MCF 10A (cell line): ENCODE results near the gene UTF1. TPM values are rescaled to one million over a fixed set of nuclear protein-coding genes. Genes with fewer than 3 reads are reported as not detected.

Experiments
- BruUV-seq: library from RNA; stranded (reverse); fragments of 400-500 nt; replicated peaks from 2 replicates; lab custom pipeline; 2021; lab: Mats Ljungman, UMichigan
- CTCF ChIA-PET: fragments of 300-600 bp; sonication (Branson Sonifier 250); formaldehyde crosslinking; extraction: SDS; loops from one replicate; lab custom pipeline; 2021; ENCODE audit warnings: antibody characterized with exemption, inconsistent platforms; lab: Yijun Ruan, JAX
- POLR2A ChIA-PET: fragments of 300-600, 350-650 bp; sonication (Branson Sonifier 250); formaldehyde crosslinking; extraction: SDS; loops from one replicate; lab custom pipeline; 2020; ENCODE audit warnings: antibody characterized with exemption, inconsistent platforms; lab: Yijun Ruan, JAX
- DNase-seq: peaks from one replicate; pipeline ENCODE4 v3.0.0-alpha.2; 2018; ENCODE audit not compliant: unreplicated experiment
- H3K27ac Mint-ChIP-seq: one replicate; pipeline ENCODE4 v1.8.0; 2022; ENCODE audit warnings: mild to moderate bottlenecking, low read depth, mixed read lengths; ENCODE audit not compliant: unreplicated experiment
- H3K27me3 Mint-ChIP-seq: one replicate; pipeline ENCODE4 v1.8.0; 2022; ENCODE audit warnings: mixed read lengths; ENCODE audit not compliant: insufficient read depth, unreplicated experiment
- H3K36me3 Mint-ChIP-seq: one replicate; pipeline ENCODE4 v1.8.0; 2022; ENCODE audit warnings: mild to moderate bottlenecking, moderate library complexity, mixed read lengths; ENCODE audit not compliant: insufficient read depth, unreplicated experiment
- H3K4me1 Mint-ChIP-seq: one replicate; pipeline ENCODE4 v1.8.0; 2022; ENCODE audit warnings: mixed read lengths; ENCODE audit not compliant: insufficient read depth, unreplicated experiment
- H3K4me3 Mint-ChIP-seq: one replicate; pipeline ENCODE4 v1.8.0; 2022; ENCODE audit warnings: mild to moderate bottlenecking, moderate library complexity, mixed read lengths; ENCODE audit not compliant: unreplicated experiment
- H3K9me3 Mint-ChIP-seq: one replicate; pipeline ENCODE4 v1.8.0; 2022; ENCODE audit warnings: mixed read lengths; ENCODE audit not compliant: unreplicated experiment
- CTCF ChIP-seq: fragments of 200-600 bp; IDR thresholded peaks from one replicate; pipeline ENCODE4 v1.8.0; 2022; ENCODE audit warnings: antibody characterized with exemption, mild to moderate bottlenecking; ENCODE audit not compliant: unreplicated experiment
- intact Hi-C: fragments of 100-400 bp; cut with micrococcal nuclease; formaldehyde crosslinking; loops from 2 replicates; pipeline ENCODE4 v1.14.1; 2022
- total RNA-seq: library from RNA; stranded (reverse); gene quantifications from 2 replicates; pipeline ENCODE4 v1.2.3, GENCODE V29; 2022

The UTF1 gene
- total RNA-seq, 1 experiment from 2014 or later = not detected

GRCh38 chr10:133182791-133183645 is 47.0 kb upstream of the UTF1 start:
- H3K4me1 Mint-ChIP-seq = no peaks in the 10 kb centered on the region
- no peak for DNase-seq
- no TSS peak for BruUV-seq

GRCh38 chr10:133183646-133184378 is 46.2 kb upstream of the UTF1 start:
- POLR2A ChIA-PET = no interaction called here
- no peak overlapping the region for H3K4me3 Mint-ChIP-seq
- CTCF ChIA-PET = no interaction called here
- H3K4me1 Mint-ChIP-seq = no peaks in the 10 kb centered on the region
- H3K27ac Mint-ChIP-seq = no peak overlapping the region
- intact Hi-C loops = no loop called here
- no peak for TF ChIP-seq CTCF
- BruUV-seq = no TSS peak
- H3K36me3 Mint-ChIP-seq = no peaks in the 10 kb centered on the region
- H3K27me3 Mint-ChIP-seq = no peaks in the 10 kb centered on the region
- peaks cover 16% of the 10 kb centered on the region for H3K9me3 Mint-ChIP-seq
- DNase-seq = no peak

More at GRCh38 chr10:133182791-133183645, 47.0 kb upstream of the UTF1 start:
- no peak overlapping the region for H3K27ac Mint-ChIP-seq
- intact Hi-C loops = no loop called here
- CTCF ChIA-PET = no interaction called here
- no peak for TF ChIP-seq CTCF
- peaks cover 16% of the 10 kb centered on the region for H3K9me3 Mint-ChIP-seq
- no peak overlapping the region for H3K4me3 Mint-ChIP-seq
- H3K27me3 Mint-ChIP-seq = no peaks in the 10 kb centered on the region
- POLR2A ChIA-PET = no interaction called here
- no peaks in the 10 kb centered on the region for H3K36me3 Mint-ChIP-seq

DNA sequence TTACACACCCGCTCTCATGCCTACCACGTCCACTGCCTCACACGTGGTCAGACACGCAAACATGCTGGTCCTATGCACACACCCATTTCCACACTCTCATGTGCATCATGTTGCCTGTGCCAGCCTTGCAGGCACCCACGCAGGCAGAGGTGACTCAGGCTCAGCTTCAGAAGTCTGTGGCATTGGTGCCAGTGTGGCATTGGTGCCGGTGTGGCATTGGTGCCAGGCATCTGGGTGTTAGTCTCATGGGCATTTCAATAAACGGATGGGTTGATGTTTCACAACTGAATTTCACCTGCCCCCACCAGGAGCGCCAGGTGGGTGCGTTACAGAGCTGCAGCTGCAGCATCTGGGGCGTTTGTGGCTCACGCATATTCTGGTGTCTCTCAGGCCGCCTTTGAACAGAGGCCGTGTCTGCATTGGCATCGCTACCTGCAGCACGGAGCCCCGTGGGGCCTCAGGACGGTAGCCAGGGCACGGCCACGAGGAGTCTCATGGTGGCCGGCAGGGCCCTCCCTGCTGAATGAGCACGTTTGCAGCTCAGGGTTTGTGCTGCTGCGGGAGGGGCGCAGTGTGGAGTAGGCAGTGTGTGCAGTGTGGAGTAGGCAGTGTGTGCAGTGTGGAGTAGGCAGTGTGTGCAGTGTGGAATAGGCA is 45.3 kb upstream of the UTF1 start:
- ChIA-PET POLR2A (no interaction called here), CTCF (no interaction called here)
- H3K27ac Mint-ChIP-seq = no peak overlapping the region
- H3K9me3 Mint-ChIP-seq = peaks cover 16% of the 10 kb centered on the region
- H3K36me3 Mint-ChIP-seq = no peaks in the 10 kb centered on the region
- BruUV-seq = no TSS peak
- no peak for DNase-seq
- H3K4me3 Mint-ChIP-seq = no peak overlapping the region
- H3K4me1 Mint-ChIP-seq = no peaks in the 10 kb centered on the region
- no peaks in the 10 kb centered on the region for H3K27me3 Mint-ChIP-seq
- no peak for TF ChIP-seq CTCF
- intact Hi-C loops = no loop called here

DNA sequence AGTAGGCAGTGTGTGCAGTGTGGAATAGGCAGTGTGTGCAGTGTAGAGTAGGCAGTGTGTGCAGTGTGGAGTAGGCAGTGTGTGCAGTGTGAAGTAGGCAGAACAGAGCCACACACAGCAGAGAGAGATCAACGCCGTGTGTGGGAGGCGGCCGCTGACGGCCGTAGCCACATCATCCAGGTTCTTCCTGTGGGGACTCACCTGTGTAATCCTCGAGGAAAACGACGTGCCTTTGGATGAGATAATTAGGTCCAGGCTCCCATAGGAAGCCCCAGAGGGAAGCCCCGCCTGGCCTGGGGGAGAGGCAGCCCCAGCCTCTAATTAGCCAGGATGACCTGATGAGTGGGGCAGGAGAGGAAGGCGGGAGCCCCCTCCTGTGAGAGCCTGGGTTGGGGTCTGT is 44.6 kb upstream of the UTF1 start:
- BruUV-seq = no TSS peak
- POLR2A ChIA-PET = no interaction called here
- H3K4me3 Mint-ChIP-seq = no peak overlapping the region
- peaks cover 16% of the 10 kb centered on the region for H3K9me3 Mint-ChIP-seq
- no peaks in the 10 kb centered on the region for H3K4me1 Mint-ChIP-seq
- CTCF ChIA-PET = no interaction called here
- no peak overlapping the region for H3K27ac Mint-ChIP-seq
- intact Hi-C loops = no loop called here
- H3K27me3 Mint-ChIP-seq = no peaks in the 10 kb centered on the region
- H3K36me3 Mint-ChIP-seq = no peaks in the 10 kb centered on the region
- no peak for DNase-seq
- no peak for TF ChIP-seq CTCF
